ENCODE measurements around the gene NTN3.

GRCh38 chr16:2457946-2458345, 13.2 kb upstream of the NTN3 start:
- no peak for TF ChIP-seq CTCF (IDR thresholded peaks at IDR 0.05)
- TF ChIP-seq POLR2A (IDR thresholded peaks at IDR 0.05): no peak
